ENCODE measurements around the gene ATG7. TPM values are rescaled to one million over a fixed set of nuclear protein-coding genes. Genes with fewer than 3 reads are reported as not detected.
A peak's percentile ranks its signal among the peaks of the same experiment; 100 is the strongest.

The ATG7 gene
- polyA plus RNA-seq, 1 donor (not counting 4 experiments of a cell fraction or from before 2014, with no cell fraction given): 27.9 TPM

- peaks cover 13% of the 10 kb centered on the region for H4K20me1 ChIP-seq (ENCODE audit: control insufficient read depth, extremely low read depth, insufficient read depth, low read length)
- H3K4me2 ChIP-seq (ENCODE audit: control insufficient read depth, extremely low read depth, insufficient read depth, low read depth, low read length): peak overlapping the region; percentile 88
- H3K27ac ChIP-seq (ENCODE audit: control insufficient read depth, insufficient read depth, low read length): no peak overlapping the region
- H2AFZ ChIP-seq (ENCODE audit: control insufficient read depth, low read length): no peak overlapping the region
- peaks cover 14% of the 10 kb centered on the region for H3K9me1 ChIP-seq (ENCODE audit: control insufficient read depth, extremely low read depth, insufficient read depth, low read length)
- no peak overlapping the region for H3K9ac ChIP-seq (ENCODE audit: control insufficient read depth, extremely low read depth, insufficient read depth, low read length)
- DNase-seq (ENCODE audit: low read depth, low spot score) (no peak), FAIRE-seq (no peak)
- dilution Hi-C loops (cut with MboI; ENCODE audit: extremely low pct_ligation_motif_present, low sequenced_read_pairs): no loop called here
- H3K4me3 ChIP-seq (ENCODE audit: control insufficient read depth in 2 of 3, extremely low read depth in 1 of 3, insufficient read depth in 2 of 3, low read depth in 1 of 3, low read length in 3 of 3): no peak overlapping the region
- TF ChIP-seq EZH2 (IDR thresholded peaks at IDR 0.05; ENCODE audit: low read length) (no peak), CTCF (optimal IDR thresholded peaks at IDR 0.05 in 1 of 3, IDR thresholded peaks at IDR 0.05 in 1 of 3, conservative IDR thresholded peaks at IDR 0.05 in 1 of 3; ENCODE audit: extremely low read depth in 1 of 3, insufficient read depth in 2 of 3, low read length in 3 of 3) (no peak)
- no peaks in the 10 kb centered on the region for H3K27me3 ChIP-seq (ENCODE audit: control insufficient read depth, extremely low read depth, insufficient read depth, low read length)
- no peaks in the 10 kb centered on the region for H3K9me3 ChIP-seq (ENCODE audit: control insufficient read depth, low read depth, low read length)
- H3K36me3 ChIP-seq (ENCODE audit: control insufficient read depth in 2 of 2, extremely low read depth in 1 of 2, insufficient read depth in 2 of 2, low read length in 2 of 2): peaks cover 2 to 10% of the 10 kb centered on the region in 2 experiments
- peaks cover 34% of the 10 kb centered on the region for H3K4me1 ChIP-seq (ENCODE audit: control insufficient read depth, extremely low read depth, insufficient read depth, low read length)
- peaks cover 84% of the 10 kb centered on the region for H3K79me2 ChIP-seq (ENCODE audit: control insufficient read depth, insufficient read depth, low read length)
Observed at GRCh38 chr3:11583638-11584046, 311.4 kb downstream of the ATG7 start.

DNA sequence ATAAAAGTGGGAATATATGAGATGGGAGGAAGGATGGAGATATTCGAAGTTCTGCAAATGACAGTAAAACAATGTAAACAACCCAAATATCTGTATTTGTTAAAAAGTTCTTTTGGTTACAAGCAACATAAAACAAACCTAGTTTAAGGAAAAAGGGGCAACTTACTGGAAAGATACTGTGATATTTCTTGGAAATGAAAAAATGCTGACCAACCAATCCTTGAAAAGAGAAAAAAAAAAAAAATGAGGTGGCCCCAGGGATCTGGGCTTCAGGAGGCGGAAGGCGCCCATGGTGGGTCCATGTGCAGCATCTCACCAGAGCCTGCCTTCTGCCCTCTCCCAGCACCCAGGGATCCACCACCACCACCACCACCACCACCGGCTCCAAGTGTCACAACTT, 312.4 kb downstream of the ATG7 start:
- TF ChIP-seq CTCF (optimal IDR thresholded peaks at IDR 0.05 in 1 of 3, IDR thresholded peaks at IDR 0.05 in 1 of 3, conservative IDR thresholded peaks at IDR 0.05 in 1 of 3; ENCODE audit: extremely low read depth in 1 of 3, insufficient read depth in 2 of 3, low read length in 3 of 3) (no peak), EZH2 (IDR thresholded peaks at IDR 0.05; ENCODE audit: low read length) (no peak)
- dilution Hi-C loops (cut with MboI; ENCODE audit: extremely low pct_ligation_motif_present, low sequenced_read_pairs): no loop called here
- no peaks in the 10 kb centered on the region for H3K9me3 ChIP-seq (ENCODE audit: control insufficient read depth, low read depth, low read length)
- H3K4me3 ChIP-seq (ENCODE audit: control insufficient read depth in 2 of 3, extremely low read depth in 1 of 3, insufficient read depth in 2 of 3, low read depth in 1 of 3, low read length in 3 of 3): no peak overlapping the region
- H2AFZ ChIP-seq (ENCODE audit: control insufficient read depth, low read length): no peak overlapping the region
- no peak for DNase-seq (ENCODE audit: low read depth, low spot score)
- no peak overlapping the region for H3K27ac ChIP-seq (ENCODE audit: control insufficient read depth, insufficient read depth, low read length)
- H3K9ac ChIP-seq (ENCODE audit: control insufficient read depth, extremely low read depth, insufficient read depth, low read length): no peak overlapping the region
- H3K79me2 ChIP-seq (ENCODE audit: control insufficient read depth, insufficient read depth, low read length): peaks cover 85% of the 10 kb centered on the region
- H4K20me1 ChIP-seq (ENCODE audit: control insufficient read depth, extremely low read depth, insufficient read depth, low read length): peaks cover 13% of the 10 kb centered on the region
- H3K36me3 ChIP-seq (ENCODE audit: control insufficient read depth in 2 of 2, extremely low read depth in 1 of 2, insufficient read depth in 2 of 2, low read length in 2 of 2): peaks cover 2 to 10% of the 10 kb centered on the region in 2 experiments
- H3K27me3 ChIP-seq (ENCODE audit: control insufficient read depth, extremely low read depth, insufficient read depth, low read length): no peaks in the 10 kb centered on the region
- no peak for FAIRE-seq
- H3K4me1 ChIP-seq (ENCODE audit: control insufficient read depth, extremely low read depth, insufficient read depth, low read length): peaks cover 34% of the 10 kb centered on the region
- H3K4me2 ChIP-seq (ENCODE audit: control insufficient read depth, extremely low read depth, insufficient read depth, low read depth, low read length): no peak overlapping the region
- peaks cover 14% of the 10 kb centered on the region for H3K9me1 ChIP-seq (ENCODE audit: control insufficient read depth, extremely low read depth, insufficient read depth, low read length)

Data from keratinocyte (primary cell).